ENCODE results near the gene TOLLIP.
"Not testable (repeated sequence)": the region's sequence is repeated elsewhere in the genome, so short reads cannot be mapped to it uniquely, and the experiment has no call there.

- peak in 6 of 7 experiments; percentile 39 to 62 (median 55) for TF ChIP-seq CTCF (IDR thresholded peaks at IDR 0.05)
- not testable (repeated sequence) for TF ChIP-seq POLR2A (IDR thresholded peaks at IDR 0.05)
These were observed 45.0 kb downstream of the TOLLIP start for GRCh38 chr11:1264444-1264843.

All from body of pancreas (tissue), 4 donors.